ENCODE data around the gene PSMA7.
A peak's percentile ranks its signal among the peaks of the same experiment; 100 is the strongest.
"Not testable (repeated sequence)": the region's sequence is repeated elsewhere in the genome, so short reads cannot be mapped to it uniquely, and the experiment has no call there.

PSMA7 gene

DNA sequence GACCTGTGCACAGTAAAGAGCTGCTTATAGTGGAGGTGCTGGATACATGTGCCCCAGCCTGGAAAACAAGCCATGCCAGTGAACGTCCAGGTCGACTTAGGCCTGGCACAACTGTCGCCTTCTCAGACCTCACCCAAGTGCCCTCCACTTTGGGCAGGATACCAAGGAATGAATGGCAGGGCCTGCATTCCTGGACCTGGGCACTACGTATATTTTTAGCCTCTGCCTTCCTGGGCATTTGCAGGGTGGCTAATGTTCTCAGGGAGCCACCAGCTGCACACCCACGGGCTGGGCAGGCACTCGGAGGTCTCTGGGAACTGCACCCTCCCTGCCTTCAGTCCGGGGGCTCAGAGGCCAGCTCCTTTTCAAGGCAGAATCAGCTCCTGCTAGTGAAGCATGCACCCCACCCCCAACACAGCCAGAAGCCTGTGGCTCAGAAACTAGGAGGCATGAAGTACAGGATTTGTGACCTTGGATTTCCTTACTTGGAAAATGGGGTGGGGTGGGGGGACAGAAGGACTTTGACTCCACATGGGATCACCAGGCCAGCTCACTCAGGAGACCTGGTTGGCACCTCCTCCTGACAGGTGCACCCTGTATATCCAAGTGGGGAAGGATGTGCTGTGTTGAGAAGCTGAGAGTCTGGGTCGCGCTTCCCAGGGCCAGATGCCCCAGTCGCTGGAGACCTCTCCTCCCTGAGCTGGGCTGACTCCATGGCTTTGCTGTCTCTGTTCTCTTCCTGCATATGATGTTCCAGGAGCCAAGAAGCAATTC lies 23.4 kb downstream of the PSMA7 start:
- no peak for DNase-seq (ENCODE audit: low read depth in 2 of 2)

DNA sequence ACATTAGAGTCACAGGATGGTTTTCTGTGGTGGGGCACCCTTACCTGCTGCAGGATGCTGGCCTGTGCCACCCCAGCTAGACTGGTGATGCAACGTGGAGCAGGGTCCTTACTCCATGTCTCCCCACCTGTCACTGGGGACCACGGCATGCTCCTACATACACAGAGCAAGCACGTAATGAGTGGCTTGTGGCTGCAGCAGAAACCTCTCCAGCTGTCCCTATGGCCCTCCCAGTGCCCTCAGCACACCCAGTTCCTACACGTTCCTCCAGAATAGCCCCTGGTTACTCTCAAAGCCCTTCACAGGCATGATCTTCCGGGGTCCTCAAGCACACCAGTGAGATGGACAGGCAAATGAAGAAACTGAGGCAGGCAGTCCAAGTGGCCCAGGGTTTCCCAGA lies 24.1 kb downstream of the PSMA7 start:
- DNase-seq (ENCODE audit: low read depth in 2 of 2) = no peak

DNA sequence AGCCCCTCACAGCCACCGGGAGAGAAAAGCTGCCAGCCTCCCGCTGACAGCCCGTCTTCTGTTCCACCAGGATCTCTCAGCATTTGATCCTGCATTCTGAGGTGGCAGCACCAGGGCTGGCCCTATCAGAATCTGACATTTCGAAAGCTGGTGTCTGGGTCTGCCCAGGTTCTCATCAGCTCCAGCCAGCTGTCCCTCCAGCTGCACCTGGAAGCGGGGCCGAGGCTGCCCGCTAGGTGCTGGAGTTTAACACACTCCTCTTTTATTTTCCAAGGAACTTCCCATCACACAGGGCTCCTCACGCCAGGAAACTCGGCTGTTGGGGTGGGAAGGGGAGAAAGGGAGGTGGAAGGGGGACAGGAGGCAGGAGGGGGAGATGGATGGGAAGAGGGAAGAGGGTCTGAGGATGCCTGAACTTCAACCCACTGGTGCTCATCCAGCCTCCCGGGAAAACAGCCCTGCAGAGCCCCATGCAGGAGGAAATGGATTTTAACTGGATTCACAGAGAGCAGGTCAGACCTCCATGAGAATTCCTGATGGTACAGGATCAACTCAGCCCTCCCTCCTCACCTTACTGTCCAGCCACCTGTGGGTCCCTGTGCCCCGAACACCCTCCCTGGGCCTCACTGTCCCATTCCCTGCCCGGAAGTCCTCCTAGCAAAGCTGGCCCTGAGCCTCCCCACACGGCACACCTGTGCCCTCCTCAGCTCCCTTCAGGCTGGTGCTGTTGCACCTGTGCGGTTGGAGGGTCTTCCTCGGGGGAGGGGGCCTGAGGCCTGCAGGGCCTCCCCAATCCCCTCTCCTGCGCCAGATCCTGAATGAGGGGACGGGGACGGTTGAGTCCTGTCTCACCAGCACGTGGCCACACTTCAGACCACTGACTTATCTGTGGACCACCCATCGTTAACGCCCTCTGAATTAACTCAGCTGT lies 24.8 kb downstream of the PSMA7 start:
- no peak for DNase-seq (ENCODE audit: low read depth in 2 of 2)

DNA sequence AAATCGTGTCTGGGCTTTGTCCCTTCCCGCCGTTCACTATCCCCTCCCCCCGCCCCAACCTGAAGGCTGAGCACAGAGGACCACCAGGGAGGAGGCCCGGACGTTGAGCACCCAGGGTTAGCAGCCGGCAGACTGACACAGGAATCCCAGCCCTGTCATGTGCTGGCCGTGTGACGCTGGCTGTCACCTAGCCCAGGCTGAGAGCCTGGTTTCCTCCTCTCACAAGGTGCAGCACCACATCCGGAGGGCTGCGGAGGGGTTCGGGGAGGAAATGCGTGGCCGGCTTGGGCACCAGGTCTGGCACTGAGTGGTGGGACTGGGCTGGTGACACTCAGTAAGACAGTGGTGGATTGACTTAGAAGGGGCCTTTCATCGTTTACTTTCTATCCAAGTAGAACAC lies 25.5 kb downstream of the PSMA7 start:
- DNase-seq (ENCODE audit: low read depth in 2 of 2) = peak; percentile 42 to 49

DNA sequence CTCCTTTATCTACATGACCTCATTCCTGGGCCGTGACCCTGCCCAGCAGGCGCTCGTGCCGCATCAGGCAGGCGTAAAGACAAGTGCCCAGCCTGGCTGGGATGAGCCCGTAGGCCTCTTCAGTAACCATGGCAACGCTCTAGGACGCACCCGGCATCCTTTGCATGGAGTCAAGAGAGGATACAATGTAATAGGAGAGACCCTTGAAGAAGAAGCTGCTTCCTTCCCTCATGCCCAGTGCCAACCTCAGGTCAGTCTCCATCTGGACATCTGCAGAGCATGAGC lies 25.9 kb downstream of the PSMA7 start:
- DNase-seq (ENCODE audit: low read depth in 2 of 2) = no peak

DNA sequence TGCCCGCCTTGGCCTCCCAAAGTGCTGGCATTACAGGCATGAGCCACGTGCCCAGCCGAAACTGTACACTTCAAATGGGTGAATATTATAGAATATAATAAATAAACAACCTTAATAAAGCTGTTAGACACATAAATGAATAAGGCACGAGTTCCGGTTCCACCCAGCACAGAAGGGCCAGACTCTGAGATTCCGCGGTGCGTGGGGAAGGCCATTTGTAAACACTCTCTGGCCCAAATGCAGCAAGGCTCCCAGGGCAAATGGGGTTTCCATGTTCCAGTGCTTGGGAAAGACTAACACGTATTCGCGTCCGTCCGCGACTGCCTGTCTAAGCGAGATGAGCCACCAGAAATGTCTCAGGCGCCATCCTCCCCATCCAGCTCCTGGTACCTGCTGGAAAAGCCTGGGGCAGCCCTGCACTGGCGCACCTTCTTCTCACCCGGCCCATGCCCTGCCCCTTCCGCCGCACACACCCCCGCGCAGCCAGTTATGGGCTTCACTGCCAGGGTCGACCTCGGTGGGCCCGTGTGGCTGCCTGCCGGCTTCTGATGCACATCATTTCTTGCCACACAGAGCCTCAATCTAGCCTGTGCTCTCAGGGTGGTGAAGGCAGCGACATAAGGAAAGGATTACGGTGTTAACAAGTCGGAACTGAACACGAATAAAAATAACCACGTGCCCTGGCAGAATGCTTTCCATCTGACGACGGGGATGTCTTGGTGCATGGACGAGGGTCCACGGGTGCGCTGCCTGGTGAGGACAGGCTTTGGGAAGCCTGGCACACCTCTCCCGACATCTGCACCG lies 26.4 kb downstream of the PSMA7 start:
- no peak for DNase-seq (ENCODE audit: low read depth in 2 of 2)

DNA sequence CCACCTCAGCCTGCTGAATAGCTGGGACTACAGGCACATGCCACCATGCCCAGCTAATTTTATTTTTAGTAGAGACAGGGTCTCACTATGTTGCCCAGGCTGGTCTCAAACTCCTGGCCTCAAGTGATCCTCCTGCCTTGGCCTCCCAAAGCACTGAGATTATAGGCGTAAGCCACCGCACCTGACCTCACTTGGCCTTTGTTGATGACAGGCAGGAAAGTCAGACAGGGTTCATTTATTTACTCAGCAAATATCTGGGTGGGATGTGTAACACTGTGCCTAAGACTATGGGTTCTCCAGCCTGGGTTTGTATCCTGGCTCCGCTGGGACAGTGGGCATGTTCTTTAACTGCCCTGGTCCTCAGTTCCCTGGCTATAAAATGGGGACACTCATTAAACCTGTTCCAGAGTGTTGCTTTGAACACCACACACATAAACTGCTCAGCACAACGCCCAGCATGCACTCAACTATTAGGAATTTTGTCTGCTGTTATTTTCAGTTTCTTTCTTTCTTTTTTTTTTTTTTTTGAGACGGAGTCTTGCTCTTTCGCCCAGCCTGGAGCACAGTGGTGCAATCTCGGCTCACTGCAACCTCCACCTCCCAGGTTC lies 27.3 kb downstream of the PSMA7 start:
- DNase-seq (ENCODE audit: low read depth in 2 of 2) = not testable (repeated sequence)

DNA sequence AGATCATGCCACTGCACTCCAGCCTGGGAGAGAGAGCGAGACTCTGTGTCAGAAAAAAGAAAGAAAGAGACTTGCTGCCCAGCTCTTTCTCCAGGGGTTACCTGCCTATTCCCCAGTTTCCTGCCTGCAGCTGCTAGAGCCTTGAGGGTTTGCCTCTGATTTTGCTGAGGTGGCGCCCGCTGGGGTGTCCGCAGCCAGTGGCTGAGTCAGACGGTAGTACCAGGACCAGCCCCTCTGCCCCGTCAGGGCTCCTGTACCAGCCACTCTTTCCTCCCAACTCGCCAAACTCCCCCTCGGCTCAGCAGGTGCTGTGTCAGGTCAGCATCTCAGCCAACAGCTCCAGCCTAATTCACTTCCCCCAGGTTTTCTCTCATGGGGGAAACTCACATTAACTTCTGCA lies 28.3 kb downstream of the PSMA7 start:
- no peak for DNase-seq (ENCODE audit: low read depth in 2 of 2)

DNA sequence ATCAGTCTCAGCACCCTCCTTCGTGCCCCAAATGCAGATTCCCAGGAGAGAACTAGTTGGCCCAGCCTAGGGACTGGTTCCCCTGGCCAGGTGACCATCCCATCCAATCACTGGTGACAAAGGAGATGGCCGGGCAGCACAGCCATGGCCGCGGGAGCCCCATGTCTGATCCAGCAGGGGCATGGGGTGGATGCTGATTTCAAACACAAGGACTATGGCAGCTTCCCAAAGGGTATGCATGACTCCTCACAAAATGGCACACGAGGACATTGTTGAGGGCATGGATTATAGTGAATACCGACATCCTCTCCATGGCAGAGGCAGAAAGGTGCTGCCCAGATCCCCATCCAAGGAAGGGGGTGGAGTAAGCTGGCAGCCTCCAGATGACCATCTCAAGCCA lies 30.8 kb downstream of the PSMA7 start:
- DNase-seq (ENCODE audit: low read depth in 2 of 2) = no peak

DNA sequence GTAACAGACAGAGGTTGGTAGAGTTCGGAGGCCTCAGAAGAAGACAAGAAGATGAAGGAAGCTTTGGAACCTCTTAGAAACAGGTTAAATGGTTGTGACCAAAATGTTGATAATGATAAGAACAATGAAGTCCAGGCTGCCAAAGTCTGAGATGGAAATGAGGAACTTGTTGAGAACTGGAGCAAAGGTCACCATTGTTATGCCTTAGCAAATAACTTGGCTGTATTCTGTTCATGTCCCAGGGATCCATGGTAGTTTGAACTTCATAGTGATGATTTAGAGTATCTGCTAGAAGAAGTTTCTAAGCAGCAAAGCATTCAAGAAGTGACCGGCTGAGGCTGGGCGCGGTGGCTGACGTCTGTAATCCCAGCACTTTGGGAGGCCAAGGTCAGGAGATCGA lies 32.0 kb downstream of the PSMA7 start:
- no peak for DNase-seq (ENCODE audit: low read depth in 2 of 2)

DNA sequence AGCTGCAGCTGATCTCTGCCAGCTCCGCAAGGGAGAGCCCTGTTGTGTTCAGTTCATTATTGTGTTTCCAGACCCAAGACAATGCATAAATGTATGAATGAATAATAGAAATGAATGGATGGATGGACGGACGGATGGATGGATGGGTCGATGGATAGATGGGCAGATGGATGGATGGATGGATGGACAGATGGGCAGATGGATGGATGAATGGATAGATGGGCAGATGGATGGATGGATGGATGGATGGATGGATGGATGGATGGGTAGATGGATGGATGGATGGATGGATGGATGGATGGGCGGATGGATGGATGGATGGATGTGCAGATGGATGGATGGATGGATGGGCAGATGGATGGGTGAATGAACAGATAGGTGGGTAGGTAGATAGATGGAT lies 37.6 kb downstream of the PSMA7 start:
- DNase-seq (ENCODE audit: low read depth in 2 of 2) = no peak

DNA sequence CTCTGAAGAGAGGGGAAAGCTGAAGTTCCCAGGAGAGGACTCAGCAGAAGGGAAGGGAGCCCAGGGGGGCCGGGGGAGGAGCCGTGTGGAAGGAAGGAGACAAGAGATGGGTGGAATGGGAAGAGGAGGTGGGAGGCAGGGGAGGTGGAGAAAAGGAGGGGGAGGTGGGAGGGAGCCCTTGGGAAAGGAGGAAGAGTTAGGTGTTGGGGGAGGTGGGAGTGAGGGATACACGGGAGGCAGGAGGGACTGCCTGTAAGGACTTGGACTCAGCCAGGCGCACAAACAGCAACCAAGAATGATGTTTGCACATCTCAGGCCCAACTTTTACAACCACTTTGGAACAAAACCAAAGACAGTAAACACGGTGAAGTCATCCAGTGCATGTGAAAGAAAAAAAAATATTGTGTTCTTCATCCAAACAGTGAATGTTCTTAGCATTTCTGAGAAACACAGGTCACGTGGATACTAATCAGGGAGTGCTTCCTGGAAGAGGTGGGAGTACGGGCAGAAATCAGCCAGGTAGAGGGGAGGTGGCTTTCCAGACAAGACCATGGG lies 38.3 kb downstream of the PSMA7 start:
- no peak for DNase-seq (ENCODE audit: low read depth in 2 of 2)

DNA sequence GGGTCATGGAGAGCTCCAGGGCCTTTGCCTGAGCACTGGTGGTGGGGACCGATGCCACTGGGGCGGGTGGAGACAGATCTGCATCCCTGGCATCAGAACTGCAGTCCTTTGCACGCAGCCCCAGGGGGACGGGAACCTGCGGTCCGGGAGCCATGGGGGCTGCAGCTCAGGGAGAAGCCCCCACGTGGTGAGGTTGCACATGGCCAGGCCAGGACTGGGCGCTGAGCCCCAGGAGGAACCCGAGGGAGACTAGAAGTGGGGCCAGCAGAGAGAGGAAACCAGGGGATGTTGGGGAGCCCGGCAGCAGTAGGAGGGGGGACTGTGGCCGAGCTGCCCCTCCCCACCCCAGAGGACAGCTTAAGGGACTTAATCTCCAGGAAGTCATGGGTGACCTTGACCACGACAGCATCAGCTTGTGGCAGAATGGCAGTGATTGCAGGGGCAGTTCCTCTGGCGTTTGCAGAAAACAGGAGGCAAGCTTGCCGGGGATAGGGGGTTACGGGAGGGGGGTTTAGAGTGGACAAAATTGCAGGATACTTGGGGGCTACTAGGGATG lies 38.9 kb downstream of the PSMA7 start:
- DNase-seq (ENCODE audit: low read depth in 2 of 2) = no peak

DNA sequence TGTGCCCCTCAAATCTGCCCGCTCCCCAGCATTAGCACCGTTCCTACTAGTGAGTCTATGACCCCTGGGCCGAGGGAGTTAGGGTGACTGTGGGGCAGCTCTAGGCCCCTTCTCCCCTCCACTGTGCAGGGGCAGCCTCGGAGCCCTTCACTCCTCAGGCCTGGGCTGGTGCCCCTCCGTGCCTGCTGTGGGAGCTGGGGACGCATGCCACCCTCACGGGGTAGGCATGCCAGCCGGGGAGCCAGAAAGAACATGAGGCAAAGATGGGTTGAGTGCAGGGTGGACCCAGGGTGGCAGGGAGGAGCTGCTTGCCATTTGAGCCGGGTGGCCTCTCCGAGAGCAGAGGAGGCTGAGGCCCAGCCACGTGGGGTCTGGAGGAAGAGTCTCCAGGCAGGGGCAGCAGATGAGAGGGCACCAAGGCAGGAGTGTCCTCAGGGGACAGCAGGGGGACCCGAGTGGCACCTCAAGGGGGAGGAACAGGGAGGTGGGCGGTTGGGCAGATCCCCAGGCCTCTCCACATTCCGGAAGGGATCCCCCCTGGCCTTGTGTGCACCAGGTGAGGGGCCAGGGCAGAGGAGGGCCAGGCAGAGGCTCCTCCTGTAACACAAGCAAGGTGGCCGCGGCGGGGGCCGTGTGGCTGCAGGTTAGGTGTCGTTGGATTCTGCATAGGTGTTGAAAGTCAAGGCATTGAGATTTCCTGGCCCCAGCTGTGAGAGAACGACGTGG lies 39.5 kb downstream of the PSMA7 start:
- no peak for DNase-seq (ENCODE audit: low read depth in 2 of 2)

DNA sequence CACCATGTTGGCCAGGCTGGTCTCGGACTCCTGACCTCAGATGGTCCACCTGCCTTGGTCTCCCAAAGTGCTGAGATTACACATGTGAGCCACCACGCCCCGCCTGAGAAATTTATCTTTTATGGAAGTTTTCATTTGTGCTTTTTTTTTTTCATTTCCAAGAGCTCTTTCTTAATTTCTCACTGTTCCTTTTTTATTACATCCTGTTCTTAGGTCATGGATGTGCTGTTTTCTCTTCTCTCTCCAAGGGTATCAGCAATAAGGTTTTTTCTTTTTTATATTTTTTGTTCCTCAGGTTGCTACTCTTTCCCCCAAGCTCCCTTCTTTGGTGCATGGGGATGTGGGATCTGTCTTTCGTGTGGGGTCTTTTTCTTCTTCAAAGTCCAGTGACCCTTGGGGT lies 42.1 kb downstream of the PSMA7 start:
- no peak for DNase-seq (ENCODE audit: low read depth in 2 of 2)

DNA sequence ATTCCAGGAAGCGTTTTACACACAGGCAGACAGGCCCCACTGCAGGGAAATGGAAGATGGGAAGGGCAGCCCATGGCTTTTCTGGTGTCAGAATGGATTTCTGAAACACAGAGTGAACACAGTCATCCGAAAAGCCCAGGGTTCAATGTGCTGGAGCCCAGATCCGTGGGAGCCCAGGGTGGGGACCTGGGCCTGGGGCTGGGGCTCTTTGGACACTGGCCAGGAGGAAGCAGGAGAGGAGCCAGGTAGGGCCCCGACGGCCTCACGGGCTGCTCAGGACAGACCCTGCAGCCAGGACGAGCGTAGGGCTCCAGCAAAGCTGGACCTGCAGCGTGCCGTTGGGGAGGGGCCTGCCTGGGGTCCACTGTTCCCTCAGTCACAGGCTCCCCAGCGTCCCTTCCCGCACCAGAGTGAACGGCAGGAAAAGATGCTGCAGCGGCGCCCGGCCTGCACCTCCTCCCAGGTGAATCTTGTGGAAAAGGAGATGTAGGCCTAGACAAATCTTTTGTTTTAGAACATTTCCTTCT lies 45.2 kb downstream of the PSMA7 start:
- DNase-seq (ENCODE audit: low read depth in 2 of 2) = no peak

DNA sequence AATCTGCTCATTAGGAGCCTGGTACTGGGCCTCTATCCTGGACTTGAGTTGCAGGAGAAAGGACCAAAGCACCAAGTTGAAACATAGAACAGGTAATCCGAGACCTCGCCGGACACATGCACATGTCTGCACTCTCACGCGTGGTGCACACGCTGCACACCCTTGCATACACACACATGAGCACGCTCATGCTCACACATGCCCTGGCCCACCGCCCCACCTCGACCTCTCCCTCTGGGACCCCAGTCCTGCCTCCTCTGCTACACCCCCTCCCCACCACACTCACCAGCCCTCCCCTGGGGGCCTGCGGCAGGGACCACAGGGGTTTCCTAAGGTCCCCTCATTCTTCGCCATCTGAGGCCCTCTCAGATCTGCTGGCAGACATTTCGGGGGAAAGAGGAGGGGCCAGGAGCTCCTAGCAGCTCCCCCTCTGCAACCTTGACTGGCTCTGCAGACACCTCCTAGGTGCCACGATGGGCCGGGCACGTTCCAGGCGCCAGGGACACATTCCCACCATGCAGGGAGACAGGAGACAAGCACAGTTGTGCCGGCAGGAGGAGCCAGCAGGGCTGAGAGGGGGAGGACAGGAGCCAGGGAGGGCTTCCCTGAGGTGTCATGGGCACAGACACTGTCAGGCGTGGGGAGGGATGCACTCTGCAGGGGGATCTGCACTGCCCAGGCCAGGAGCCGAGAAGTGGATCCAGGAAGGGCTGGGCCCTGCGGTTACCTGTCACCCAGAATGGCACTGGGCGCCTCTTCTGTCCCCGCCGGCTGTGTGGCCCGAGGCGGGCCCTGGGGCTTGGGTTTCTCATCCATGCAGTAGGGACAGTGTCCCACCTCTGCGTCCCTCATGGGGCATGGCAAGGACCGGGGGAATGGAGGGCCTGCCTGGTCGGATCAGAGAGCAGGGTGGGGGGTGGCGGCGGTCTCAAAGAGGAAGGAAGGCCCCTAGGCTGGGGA lies 46.5 kb downstream of the PSMA7 start:
- no peak for DNase-seq (ENCODE audit: low read depth in 2 of 2)

DNA sequence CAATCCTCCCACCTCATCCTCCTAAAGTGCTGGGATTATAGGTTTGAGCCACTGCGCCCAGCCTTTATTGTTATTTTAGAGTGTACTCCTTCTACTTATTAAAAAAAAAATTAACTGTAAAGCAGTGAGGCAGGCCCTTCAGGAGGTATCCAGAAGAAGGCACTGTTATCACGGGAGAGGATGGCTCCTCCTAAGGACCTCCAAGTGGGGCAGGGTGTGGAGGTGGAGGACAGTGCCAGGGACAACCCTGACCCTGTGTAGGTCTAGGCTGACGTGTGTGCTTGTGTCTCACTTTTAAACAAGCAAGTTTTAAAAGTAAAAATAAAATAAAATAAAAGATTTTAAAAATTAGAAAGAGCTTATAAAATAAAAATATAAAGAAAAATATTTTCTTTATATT lies 53.8 kb downstream of the PSMA7 start:
- DNase-seq (ENCODE audit: low read depth in 2 of 2) = no peak

Measured in activated CD8-positive, alpha-beta memory T cell treated with anti-CD3 and anti-CD28 coated beads for 4 hours (primary cell).